M059J (cell line): Measurements from ENCODE around the gene GNG4. TPM values are rescaled to one million over a fixed set of nuclear protein-coding genes. Genes with fewer than 3 reads are reported as not detected.
A peak's percentile ranks its signal among the peaks of the same experiment; 100 is the strongest.
"Not testable (repeated sequence)": the region's sequence is repeated elsewhere in the genome, so short reads cannot be mapped to it uniquely, and the experiment has no call there.

ENCODE experiments used
- DNase-seq: peaks from one replicate; pipeline ENCODE4 v3.0.0-alpha.2; 2012; ENCODE audit warnings: low read depth
- total RNA-seq: library from RNA; depleted of rRNA; stranded (reverse); fragments of >200 nt; shearing (Covaris generic); gene quantifications from 2 replicates; pipeline ENCODE4 v1.2.3, GENCODE V29; 2014

Gene GNG4
- total RNA-seq, 1 experiment from 2014 or later: 0.32 TPM

- DNase-seq: no peak
Measured at GRCh38 chr1:235584973-235585372, 64.6 kb downstream of the GNG4 start.

- DNase-seq: no peak
Measured at GRCh38 chr1:235583511-235584001, 66.0 kb downstream of the GNG4 start.

GRCh38 chr1:235582130-235582529 is 67.5 kb downstream of the GNG4 start:
- no peak for DNase-seq

GRCh38 chr1:235579891-235580290 is 69.7 kb downstream of the GNG4 start:
- no peak for DNase-seq

GRCh38 chr1:235575597-235575996 is 74.0 kb downstream of the GNG4 start:
- no peak for DNase-seq

- no peak for DNase-seq
Measured at GRCh38 chr1:235573880-235574279, 75.7 kb downstream of the GNG4 start.

GRCh38 chr1:235572971-235573370 is 76.6 kb downstream of the GNG4 start:
- DNase-seq: not testable (repeated sequence)

GRCh38 chr1:235571482-235571881 is 78.1 kb downstream of the GNG4 start:
- DNase-seq: no peak

GRCh38 chr1:235567812-235568503 is 81.6 kb downstream of the GNG4 start:
- no peak for DNase-seq

GRCh38 chr1:235566084-235566483 is 83.5 kb downstream of the GNG4 start:
- no peak for DNase-seq

GRCh38 chr1:235563513-235564061 is 86.0 kb downstream of the GNG4 start:
- no peak for DNase-seq

- no peak for DNase-seq
Measured at GRCh38 chr1:235562589-235562988, 87.0 kb downstream of the GNG4 start.

- no peak for DNase-seq
Measured at GRCh38 chr1:235558621-235559169, 90.9 kb downstream of the GNG4 start.

GRCh38 chr1:235557495-235557894 is 92.1 kb downstream of the GNG4 start:
- DNase-seq: no peak

- DNase-seq: no peak
Measured at GRCh38 chr1:235556807-235557206, 92.8 kb downstream of the GNG4 start.

- no peak for DNase-seq
Measured at GRCh38 chr1:235553112-235553551, 96.5 kb downstream of the GNG4 start.

- DNase-seq: peak; percentile 22
Measured at GRCh38 chr1:235552146-235552716, 97.4 kb downstream of the GNG4 start.

- DNase-seq: no peak
Measured at GRCh38 chr1:235549351-235550139, 100.0 kb downstream of the GNG4 start.

GRCh38 chr1:235546369-235547155 is 103.0 kb downstream of the GNG4 start:
- DNase-seq: not testable (repeated sequence)

- DNase-seq: no peak
Measured at GRCh38 chr1:235545292-235545930, 104.2 kb downstream of the GNG4 start.

- not testable (repeated sequence) for DNase-seq
Measured at GRCh38 chr1:235542845-235543244, 106.7 kb downstream of the GNG4 start.
